ENCODE data around the gene FGD2. TPM values are rescaled to one million over a fixed set of nuclear protein-coding genes. Genes with fewer than 3 reads are reported as not detected.

The FGD2 gene
- total and polyA plus RNA-seq, 4 donors = 20.4 to 76.7 (median 40.1) TPM

GRCh38 chr6:36968266-36968977, 37.0 kb upstream of the FGD2 start:
- H3K27me3 ChIP-seq (ENCODE audit: control insufficient read depth in 3 of 3, insufficient read depth in 3 of 3, low read length in 2 of 3) = no peaks in the 10 kb centered on the region
- 90 to 92% methylated on average over 16 of the region's 16 CpGs for WGBS, 2 donors
- peaks cover 0 to 13% (median 9%) of the 10 kb centered on the region in 5 donors for H3K4me1 ChIP-seq (ENCODE audit: control insufficient read depth in 5 of 5, insufficient read depth in 5 of 5, low read length in 5 of 5)
- TF ChIP-seq CTCF (IDR thresholded peaks at IDR 0.05; ENCODE audit: control extremely low read depth, extremely low read depth) = no peak
- no peak overlapping the region for H3K27ac ChIP-seq (ENCODE audit: low read depth in 1 of 2, low read length in 1 of 2)
- H3K4me3 ChIP-seq = no peak overlapping the region
- ATAC-seq (ENCODE audit: insufficient read depth, low FRiP score) = no peak
- peaks cover 23 to 60% (median 39%) of the 10 kb centered on the region in 4 donors for H3K36me3 ChIP-seq (ENCODE audit: control insufficient read depth in 4 of 4, insufficient read depth in 4 of 4, low read length in 4 of 4)
- DNase-seq = no peak
- H3K9ac ChIP-seq (ENCODE audit: insufficient read depth in 1 of 2, low read length in 2 of 2) = no peak overlapping the region
- peaks cover 0 to 2% (median 0%) of the 10 kb centered on the region in 4 donors for H3K9me3 ChIP-seq (ENCODE audit: control insufficient read depth in 4 of 4, insufficient read depth in 3 of 4, low read length in 3 of 4)

GRCh38 chr6:36969240-36969691, 36.2 kb upstream of the FGD2 start:
- Histone ChIP-seq H3K36me3 (ENCODE audit: control insufficient read depth in 4 of 4, insufficient read depth in 4 of 4, low read length in 4 of 4) (peaks cover 23 to 64% (median 43%) of the 10 kb centered on the region in 4 donors), H3K9ac (ENCODE audit: insufficient read depth in 1 of 2, low read length in 2 of 2) (no peak overlapping the region), H3K9me3 (ENCODE audit: control insufficient read depth in 4 of 4, insufficient read depth in 3 of 4, low read length in 3 of 4) (peaks cover 0 to 2% (median 0%) of the 10 kb centered on the region in 4 donors), H3K27ac (ENCODE audit: low read depth in 1 of 2, low read length in 1 of 2) (peak overlapping the region in 1 of 2 donors; percentile 66), H3K4me3 (no peak overlapping the region), H3K4me1 (ENCODE audit: control insufficient read depth in 5 of 5, insufficient read depth in 5 of 5, low read length in 5 of 5) (peaks cover 0 to 5% (median under 1%) of the 10 kb centered on the region in 5 donors), H3K27me3 (ENCODE audit: control insufficient read depth in 3 of 3, insufficient read depth in 3 of 3, low read length in 2 of 3) (no peaks in the 10 kb centered on the region)
- DNase-seq = no peak
- TF ChIP-seq CTCF (IDR thresholded peaks at IDR 0.05; ENCODE audit: control extremely low read depth, extremely low read depth) = no peak
- WGBS, 2 donors = 82 to 91% methylated on average over 14 of the region's 14 CpGs
- peak; percentile 73 for ATAC-seq (ENCODE audit: insufficient read depth, low FRiP score)

GRCh38 chr6:36969988-36970891, 35.2 kb upstream of the FGD2 start:
- peaks cover 28 to 73% (median 50%) of the 10 kb centered on the region in 4 donors for H3K36me3 ChIP-seq (ENCODE audit: control insufficient read depth in 4 of 4, insufficient read depth in 4 of 4, low read length in 4 of 4)
- H3K9me3 ChIP-seq (ENCODE audit: control insufficient read depth in 4 of 4, insufficient read depth in 3 of 4, low read length in 3 of 4) = peaks cover 0 to 2% (median 0%) of the 10 kb centered on the region in 4 donors
- H3K4me3 ChIP-seq = no peak overlapping the region
- DNase-seq (no peak), ATAC-seq (ENCODE audit: insufficient read depth, low FRiP score) (no peak)
- peak overlapping the region in 1 of 2 donors; percentile 74 for H3K27ac ChIP-seq (ENCODE audit: low read depth in 1 of 2, low read length in 1 of 2)
- H3K9ac ChIP-seq (ENCODE audit: insufficient read depth in 1 of 2, low read length in 2 of 2) = no peak overlapping the region
- WGBS, 2 donors = 86 to 92% methylated on average over 17 of the region's 17 CpGs
- H3K4me1 ChIP-seq (ENCODE audit: control insufficient read depth in 5 of 5, insufficient read depth in 5 of 5, low read length in 5 of 5) = no peaks in the 10 kb centered on the region
- no peaks in the 10 kb centered on the region for H3K27me3 ChIP-seq (ENCODE audit: control insufficient read depth in 3 of 3, insufficient read depth in 3 of 3, low read length in 2 of 3)
- no peak for TF ChIP-seq CTCF (IDR thresholded peaks at IDR 0.05; ENCODE audit: control extremely low read depth, extremely low read depth)
